NCI-H128 (cell line): Measurements from ENCODE around the gene ZDHHC20.
A peak's percentile ranks its signal among the peaks of the same experiment; 100 is the strongest.

Source experiments
- DNase-seq: peaks from one replicate; lab custom pipeline; 2025; ENCODE audit not compliant: unreplicated experiment; lab: John Stamatoyannopoulos, UW

ZDHHC20 gene, protein sequence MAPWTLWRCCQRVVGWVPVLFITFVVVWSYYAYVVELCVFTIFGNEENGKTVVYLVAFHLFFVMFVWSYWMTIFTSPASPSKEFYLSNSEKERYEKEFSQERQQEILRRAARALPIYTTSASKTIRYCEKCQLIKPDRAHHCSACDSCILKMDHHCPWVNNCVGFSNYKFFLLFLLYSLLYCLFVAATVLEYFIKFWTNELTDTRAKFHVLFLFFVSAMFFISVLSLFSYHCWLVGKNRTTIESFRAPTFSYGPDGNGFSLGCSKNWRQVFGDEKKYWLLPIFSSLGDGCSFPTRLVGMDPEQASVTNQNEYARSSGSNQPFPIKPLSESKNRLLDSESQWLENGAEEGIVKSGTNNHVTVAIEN

DNA sequence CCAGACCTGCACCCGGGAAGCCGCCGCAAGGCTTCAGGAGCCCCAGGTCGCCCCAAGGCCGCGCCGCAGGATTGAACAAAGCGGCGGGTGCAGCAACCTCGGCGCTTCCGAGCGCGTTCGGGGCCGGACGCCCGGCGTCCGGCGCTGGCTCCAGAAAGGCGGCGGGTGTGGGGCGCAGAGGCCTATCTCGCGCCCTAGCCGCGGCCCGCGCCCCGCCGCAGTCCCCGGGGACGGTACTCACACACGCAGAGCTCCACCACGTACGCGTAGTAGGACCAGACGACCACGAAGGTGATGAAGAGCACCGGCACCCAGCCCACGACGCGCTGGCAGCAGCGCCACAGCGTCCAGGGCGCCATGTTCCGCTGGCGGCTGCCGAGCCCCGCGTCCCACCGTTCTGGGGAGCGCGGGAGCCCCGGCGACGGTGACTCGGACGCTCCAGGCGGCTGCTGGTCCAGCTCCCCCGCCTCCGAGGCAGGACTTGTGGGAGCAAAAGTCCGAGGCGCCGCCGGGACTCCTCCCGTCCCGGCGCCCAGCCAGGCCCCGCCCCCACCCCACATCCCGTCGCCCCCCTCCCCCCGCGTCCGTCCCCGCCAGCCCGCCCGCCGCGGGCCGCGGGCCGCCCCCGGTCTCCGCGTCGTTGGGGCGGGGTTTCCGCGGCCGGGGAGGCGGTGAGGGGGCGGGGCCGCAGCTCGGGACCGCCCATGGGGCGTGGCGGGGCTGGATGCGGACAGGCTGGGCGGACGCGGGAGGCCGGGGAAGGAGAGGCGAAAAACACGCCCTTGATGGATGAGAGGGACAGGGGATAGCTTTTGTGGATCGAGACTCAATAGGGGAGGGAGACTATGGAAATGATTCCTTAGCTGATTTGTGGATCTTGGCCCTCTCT is at the start of gene ZDHHC20:
ZDHHC20 (minus strand) TSS at position 491 of the 889 bp plus-strand sequence; CDS start at position 359, 132 bp downstream.
- DNase-seq = peak; percentile 76

DNA sequence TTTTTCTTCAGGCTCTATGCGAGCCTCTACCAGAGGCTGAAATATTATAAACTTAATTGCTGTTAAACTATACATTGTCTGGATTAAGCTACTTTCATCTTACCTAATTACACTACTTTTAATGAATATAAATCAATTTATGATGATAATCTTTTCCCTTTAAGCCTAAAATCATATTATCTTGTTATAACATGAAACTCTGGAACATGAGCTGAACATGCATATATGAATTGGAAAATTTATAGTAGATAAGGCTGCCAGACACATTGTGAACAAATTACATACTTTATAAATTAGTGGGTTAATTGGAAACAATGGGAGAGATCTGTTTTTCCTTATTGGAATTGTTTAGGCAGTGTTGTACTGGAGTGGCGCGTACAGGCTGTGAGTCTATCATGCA is 45.3 kb upstream of the ZDHHC20 start:
- DNase-seq = no peak

DNA sequence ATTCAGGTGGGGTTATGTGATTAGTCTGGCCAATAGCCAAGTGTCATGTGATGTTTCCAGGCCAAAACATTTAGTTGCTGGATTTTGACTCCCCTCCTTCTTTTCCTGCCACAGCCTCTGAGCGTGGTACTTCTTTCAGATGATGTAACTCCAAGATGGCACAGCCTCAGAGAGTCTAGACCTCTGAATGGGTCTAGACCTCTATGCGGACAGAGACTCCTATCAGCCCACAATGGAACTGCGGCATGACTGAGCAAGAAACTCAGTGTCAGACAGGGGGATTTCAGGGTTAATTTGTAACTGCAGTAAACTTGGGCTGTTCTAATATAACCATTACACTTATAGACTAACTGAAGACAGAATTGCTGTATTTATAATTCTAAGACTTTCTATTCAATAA is 42.6 kb upstream of the ZDHHC20 start:
- no peak for DNase-seq

DNA sequence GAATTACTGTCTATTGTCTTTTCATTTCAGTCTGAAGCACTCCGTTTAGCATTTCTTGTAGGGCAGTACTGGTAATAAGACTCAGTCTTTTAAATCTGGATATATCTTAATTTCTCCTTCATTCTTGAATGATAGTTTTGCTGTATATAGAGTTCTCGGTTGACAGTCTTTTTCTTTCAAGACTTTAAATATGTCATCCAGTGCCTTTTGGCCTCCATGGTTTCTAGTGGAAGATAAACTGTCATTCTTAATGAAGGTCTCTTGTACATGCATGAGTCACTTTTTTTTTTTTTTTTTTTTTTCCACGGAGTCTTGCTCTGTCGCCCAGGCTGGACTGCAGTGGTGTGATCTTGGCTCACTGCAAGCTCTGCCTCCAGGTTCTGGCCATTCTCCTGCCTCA is 27.2 kb upstream of the ZDHHC20 start:
- no peak for DNase-seq

DNA sequence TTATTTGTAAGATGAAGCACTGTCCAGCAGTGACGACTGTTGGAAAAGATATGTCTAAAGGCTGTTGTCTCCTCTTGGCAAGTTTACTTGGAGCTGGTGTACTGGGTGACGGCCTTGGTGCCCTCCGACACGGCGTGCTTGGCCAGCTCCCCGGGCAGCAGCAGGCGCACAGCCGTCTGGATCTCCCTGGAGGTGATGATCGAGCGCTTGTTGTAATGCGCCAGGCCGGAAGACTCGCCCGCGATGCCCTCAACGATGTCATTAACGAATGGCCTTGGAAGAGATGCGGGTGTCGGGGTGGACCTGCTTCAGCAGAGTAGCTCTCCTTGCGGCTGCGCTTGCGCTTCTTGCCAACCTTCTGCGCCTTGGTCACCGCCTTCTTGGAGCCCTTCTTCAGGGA is 24.6 kb upstream of the ZDHHC20 start:
- no peak for DNase-seq

DNA sequence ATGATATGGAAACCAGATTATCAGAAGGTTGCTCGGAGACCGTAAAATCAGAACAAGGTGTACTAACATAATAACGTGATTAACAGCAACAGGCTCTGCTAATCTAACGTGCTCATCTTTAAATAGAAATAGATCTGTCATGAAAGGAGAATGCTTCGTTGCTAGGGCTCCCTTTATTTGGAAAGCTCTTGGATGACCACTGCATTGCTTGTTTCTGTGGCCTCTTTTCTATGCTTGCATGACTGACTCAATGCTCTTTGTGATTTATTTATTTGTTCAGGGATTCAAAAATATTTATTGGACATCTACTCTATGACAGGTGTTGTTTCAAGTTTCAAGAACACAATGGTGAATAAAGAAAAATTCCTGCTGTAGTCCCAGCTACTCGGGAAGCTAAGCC is 22.3 kb upstream of the ZDHHC20 start:
- DNase-seq = no peak

DNA sequence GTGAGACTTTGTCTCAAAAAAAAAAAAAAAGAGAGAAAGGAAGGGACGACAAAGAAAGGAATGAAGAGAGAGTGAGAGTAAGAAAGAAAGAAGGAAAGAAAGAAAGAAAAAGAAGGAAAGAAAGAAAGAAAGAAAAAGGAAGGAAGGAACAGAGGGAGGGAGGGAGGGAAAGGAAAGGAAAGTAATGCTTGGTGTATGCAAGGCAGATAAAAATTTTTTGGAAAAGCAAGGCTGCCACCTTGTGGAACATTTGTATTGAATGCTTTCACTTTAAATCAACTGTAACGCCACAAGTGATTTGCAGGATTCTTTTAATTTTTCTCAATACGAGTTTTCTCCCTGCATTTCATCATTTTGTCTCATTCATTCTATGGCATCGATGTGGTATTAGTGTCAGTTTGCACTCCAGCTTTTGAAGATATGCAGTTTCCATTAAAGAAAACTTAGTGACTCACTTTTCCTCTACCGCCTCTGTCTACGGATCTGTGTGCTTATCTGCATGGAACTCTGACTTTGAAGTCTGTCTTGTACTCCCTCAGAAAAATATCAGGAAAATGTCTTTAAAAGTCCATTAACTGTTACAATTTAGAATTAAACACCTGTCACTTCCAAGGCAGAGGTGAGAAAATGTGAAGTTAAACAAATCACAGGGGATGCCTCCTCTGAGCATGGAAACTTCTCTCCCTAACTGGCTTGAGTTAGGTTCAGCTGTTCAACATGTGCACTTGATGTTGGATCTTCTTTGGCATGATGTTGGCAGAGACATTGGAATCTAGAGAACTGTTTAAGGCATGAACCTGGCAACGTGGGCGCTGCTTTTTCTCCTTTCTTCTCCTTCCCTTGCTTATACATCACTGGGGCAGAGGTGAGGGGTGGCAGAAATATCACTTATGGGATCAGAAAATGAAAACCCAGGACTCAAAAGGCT is 20.0 kb upstream of the ZDHHC20 start:
- DNase-seq = peak; percentile 26

DNA sequence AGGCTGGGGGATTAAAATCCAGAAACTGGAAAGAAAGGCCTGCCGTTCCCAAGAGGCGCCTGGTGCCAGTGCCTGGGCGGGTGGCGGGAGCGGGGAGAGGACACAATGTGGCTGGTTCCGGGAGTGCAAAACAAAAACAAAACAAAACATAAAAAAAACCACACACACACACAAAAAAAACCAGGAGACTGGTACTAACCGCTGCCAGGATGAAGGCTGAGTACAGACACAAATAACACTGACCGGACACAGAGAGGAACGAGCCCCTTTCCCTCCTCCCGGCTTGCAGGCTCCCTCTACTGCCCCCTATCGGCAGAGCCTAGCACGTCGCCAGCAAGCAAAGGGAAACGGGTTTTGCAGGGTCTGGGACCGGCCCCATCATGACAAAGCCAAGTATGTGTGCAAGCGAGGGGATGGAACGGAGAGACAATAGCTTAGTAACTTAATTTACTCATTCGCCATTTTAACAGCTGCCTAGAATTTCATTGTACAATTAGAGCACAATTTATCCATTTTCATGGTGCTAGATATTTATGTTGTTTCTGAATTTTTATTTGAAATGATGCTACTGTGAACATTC is 17.9 kb upstream of the ZDHHC20 start:
- peak; percentile 76 for DNase-seq

DNA sequence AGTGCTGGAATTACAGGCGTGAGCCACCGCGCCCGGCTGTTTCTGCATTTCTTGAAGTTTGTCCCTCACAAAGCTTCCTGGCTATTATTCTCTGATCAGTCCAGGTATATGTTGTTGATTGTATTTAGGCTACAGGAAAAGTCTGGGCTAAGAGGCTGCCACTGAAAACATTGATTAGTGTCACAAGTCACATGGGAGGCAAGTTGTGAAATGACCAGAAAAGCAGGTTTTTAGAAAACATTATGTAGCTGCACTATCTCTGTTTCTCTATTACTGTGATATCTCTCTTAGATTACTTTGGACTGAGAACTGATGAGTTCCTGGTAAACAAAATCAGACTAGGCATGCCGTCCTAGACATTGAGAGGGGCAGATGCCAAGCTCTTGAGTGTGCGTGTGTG is 16.0 kb upstream of the ZDHHC20 start:
- DNase-seq = no peak

DNA sequence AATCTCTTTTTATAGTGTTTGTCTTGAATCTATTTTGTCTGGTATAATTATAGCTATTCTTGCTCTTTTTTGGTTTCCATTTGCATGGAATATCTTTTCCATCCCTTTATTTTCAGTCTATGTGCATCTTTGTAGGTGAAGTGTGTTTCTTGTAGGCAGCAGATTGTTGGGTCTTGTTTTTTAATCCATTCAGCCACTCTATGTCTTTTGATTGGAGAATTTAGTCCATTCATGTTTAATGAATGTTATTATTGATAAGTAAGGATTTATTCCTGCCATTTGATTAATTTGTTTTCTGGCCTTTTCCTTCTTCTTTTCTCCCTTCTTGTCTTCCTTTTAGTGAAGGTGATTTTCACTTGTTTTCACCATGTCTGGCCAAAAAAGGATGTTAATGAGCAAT is 11.7 kb upstream of the ZDHHC20 start:
- no peak for DNase-seq

DNA sequence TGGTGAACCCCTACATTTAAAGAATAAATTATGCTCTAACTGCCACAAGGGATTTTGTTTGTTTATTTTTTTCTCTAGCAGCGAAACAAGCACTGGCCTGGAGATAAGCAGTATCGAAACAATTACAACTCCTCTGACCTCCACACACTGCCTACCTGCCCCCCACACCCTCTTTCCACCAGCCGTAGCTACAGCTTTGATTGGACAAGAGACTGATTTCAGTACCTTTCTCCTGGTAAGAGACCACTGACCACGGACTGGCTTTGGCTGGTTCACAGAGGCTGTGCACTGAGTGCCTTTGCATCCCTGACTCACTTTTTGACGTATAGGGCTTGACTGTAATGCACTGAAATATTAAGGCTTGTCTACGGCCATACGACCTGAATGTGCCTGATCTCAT is 7.4 kb upstream of the ZDHHC20 start:
- no peak for DNase-seq

DNA sequence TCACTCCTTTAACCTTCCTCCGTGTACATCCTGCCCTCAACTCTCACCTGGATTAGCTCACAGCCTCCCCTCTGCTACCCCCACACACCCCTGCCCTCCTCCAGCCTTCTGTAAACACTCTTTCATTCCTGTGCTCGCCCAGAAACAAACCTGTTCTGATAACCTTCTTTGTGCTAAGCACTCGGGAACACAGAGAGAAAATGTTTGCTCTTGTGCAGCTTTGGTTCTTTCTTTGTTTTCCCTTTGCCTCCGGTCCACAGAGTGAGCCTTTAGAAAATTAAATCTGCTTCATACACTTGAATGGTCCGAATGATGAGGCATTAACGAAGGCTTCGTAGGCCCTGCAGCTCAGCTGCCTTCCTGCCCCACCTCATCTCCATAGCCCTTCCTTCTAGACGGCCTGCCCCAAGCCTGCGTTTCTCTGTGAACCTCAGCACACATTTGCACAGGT is 6.6 kb upstream of the ZDHHC20 start:
- no peak for DNase-seq

DNA sequence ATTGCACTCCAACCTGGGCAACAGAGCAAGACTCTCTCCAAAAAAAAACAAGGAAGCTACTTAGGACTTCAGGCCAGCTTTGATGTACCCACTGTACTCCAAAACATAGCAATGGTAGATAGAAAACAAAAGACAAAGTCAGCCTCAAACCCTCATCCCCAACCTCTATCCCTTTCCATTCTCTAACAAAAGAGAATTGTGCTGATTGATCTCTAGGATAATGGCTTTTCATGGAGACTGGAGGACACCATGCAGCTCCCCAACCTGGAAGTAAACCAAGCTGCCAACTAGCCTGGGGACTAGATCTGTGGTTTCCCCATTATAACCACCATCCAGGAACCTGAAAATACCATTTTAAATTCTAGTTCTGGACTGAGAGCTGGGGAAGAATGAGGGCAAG is 4.3 kb upstream of the ZDHHC20 start:
- DNase-seq = no peak

DNA sequence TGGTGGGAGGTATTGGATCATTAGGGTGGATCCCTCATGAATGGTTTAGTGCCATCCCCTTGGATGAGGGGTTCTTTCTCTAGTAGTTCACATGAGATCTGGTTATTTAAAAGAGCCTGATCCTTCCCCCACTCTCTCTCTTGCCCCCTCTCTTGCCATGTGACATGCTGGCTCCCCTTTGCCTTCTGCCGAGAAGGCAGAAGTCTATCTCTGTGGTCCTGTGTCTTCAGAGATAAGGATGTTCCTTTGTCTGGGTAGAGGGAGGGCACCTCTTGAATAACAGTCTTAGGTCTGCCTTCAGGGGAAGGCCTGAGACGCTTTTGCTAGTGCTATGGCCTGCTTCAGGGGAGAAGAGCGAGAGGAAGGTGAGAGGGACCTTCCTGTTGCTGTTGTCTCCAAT is 2.0 kb upstream of the ZDHHC20 start:
- DNase-seq = no peak

DNA sequence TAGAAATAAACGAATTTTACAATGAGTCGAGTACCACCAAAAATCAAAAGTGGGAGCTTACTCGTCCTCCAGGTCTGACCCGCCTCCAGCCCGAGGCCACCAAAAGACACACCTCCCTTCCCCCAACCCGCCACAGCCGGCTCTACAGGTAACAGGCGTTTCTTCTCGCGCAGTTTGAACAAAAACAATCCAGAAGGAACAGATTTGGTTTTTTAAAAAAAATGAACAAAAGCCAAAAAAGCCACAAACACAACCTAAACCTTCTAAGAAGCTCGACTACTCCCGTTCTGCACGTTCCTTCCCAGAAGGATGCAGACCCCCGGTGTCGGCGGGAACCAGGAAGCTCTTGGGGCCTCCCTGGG is 671 bp downstream of the ZDHHC20 start:
- DNase-seq = peak; percentile 44

DNA sequence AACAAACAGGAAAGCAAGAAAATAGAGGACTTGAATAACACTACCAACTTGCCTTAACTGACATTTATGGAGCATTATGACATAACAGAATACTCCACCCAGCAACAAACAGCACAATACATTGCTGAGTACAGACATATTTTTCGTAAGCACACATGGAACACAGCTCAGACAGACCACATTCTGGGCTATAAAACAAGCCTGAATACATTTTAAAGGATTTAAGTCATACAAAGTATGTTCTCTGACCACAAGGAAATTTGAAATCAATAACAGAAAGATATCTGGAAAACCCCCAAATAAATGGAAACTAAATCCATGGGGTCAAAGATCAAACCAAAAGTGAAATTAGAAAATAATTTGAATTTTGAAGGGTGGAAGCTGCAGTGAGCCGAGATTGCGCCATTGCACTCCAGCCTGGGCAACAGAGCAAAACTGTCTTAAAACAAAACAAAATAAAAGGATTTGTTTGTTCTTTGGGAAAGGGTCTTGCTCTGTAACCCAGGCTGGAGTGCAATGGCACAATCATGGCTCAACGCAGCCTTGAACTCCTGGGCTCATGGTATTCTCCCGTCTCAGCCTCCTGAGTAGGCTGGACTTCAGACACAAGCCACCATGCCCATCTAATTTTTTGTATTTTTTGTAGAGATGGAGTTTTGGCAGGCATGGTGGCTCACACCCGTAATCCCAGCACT is 5.6 kb downstream of the ZDHHC20 start:
- no peak for DNase-seq

DNA sequence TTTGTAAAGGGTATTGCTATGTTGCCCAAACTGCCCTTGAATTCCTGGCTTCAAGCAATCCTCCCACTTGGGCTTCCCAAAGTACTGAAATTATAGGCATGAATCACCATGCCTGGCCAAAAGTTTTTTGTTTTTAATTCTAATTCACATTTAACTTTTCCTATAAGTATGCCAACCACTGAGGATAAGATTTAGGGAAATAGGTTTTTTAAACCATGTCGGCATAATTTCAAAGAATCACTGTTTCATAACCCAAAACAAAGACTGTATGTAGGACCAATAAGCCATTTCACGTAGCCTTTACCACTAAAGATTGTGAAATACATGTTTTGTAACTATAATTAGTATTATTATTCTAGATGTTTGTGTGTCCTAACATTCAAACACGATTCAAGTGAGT is 8.2 kb downstream of the ZDHHC20 start:
- DNase-seq = no peak

DNA sequence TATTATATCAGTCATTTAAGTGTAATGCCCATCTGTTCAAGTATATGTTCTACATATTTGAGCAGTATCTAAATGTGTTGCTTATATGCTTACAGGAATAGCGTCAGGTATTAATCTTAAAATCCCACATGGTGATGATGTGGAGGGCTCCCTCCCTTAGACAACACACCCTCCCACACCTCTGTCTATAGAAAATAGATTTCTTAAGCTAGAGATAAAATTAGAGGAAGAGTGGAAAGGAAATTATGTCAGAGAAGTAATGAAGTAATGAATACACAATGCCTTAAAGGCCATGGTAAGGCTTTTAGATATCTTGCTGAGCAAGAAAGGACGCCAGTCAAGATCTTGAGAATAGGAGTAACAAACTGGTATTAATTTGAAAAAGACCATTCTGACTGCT is 12.4 kb downstream of the ZDHHC20 start:
- no peak for DNase-seq

DNA sequence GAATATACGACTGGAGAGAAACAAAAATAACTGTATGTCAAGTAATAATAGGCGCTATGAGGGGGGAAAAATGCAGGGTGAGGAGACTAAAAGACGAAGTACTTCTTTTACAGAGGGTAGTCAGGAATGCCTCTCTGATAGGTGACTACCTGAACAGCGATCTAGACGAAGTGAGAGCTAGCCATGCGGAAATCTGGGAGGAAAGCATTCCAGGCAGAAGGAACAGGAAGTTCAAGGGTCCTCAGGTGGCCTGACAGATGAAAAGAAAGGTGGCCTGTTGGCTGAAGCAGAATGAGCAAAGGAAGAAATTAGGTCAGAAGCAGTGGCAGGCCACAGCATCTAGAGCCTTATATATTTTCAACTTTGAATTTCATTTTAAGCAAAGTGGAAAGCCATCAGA is 13.3 kb downstream of the ZDHHC20 start:
- DNase-seq = no peak

DNA sequence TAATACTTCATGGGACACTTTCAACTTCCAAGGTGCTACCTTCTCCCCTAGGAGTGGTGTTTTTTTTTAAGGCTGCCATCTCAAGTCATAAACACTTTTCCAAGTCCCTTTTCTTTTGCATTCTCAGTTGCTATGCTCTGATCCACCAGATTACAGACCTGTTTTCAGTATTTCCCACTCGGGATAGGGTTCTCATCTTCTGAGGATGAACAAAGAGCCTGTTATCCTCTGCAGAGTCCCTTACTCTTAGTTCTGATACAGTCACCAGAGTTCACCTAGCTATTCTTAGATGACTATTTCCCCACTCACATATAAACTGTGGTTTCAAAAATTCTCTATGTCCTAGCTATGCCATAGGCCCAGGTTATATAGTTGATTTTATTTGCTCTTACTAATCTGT is 15.9 kb downstream of the ZDHHC20 start:
- no peak for DNase-seq
